GM18507 (cell line): ENCODE data around the gene LUZP1.
A peak's percentile ranks its signal among the peaks of the same experiment; 100 is the strongest.
"Not testable (repeated sequence)": the region's sequence is repeated elsewhere in the genome, so short reads cannot be mapped to it uniquely, and the experiment has no call there.

Experiments used
- DNase-seq: peaks from one replicate; pipeline ENCODE4 v3.0.0; 2011; ENCODE audit warnings: low read depth; ENCODE audit not compliant: insufficient read length; ENCODE audit errors: extremely low spot score
- FAIRE-seq: peaks from 2 replicates; lab custom pipeline; 2011; peaks lifted over from hg19 to GRCh38; lab: Jason Lieb, UNC

The LUZP1 gene

DNA sequence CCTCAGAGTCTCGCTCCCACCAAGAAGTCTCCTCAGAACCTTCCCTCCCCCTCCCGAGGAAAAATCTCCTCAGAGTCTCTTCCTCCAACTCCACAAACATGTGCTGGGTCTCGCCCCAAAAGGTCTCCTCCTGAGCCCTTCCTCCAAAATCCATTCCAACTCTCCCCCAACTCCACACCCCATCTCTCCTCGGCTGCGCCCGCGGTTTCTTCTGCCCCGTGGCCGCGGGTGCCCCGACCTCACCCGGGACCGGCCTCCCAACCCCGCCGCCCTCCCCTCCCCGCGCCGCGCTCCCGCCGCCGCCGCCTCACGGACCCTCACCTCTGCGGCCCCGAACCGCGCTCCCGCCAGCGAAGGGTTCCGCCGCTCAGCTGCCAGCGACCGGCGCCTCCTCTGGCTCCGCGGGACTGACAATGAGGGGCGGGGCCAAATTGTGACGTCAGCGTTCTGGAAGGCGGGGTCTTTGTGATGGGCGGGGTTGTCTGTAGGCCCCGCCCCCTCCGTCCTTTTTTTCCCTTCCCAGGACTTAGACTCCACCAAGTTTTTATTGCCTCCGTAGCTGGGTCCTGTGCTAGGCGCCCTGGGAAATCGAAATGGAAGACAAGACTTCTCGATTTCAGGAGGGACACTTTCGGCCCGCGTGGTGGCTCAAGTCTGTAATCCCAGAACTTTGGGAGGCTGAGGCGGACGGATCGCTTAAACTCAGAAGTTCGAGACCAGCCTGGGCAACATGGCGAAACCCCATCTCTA is at the start of gene LUZP1:
TSS of gene LUZP1 (minus strand) at position 412 of the 750 bp plus-strand sequence.
- DNase-seq (peak; percentile 90), FAIRE-seq (peak; percentile 83)

DNA sequence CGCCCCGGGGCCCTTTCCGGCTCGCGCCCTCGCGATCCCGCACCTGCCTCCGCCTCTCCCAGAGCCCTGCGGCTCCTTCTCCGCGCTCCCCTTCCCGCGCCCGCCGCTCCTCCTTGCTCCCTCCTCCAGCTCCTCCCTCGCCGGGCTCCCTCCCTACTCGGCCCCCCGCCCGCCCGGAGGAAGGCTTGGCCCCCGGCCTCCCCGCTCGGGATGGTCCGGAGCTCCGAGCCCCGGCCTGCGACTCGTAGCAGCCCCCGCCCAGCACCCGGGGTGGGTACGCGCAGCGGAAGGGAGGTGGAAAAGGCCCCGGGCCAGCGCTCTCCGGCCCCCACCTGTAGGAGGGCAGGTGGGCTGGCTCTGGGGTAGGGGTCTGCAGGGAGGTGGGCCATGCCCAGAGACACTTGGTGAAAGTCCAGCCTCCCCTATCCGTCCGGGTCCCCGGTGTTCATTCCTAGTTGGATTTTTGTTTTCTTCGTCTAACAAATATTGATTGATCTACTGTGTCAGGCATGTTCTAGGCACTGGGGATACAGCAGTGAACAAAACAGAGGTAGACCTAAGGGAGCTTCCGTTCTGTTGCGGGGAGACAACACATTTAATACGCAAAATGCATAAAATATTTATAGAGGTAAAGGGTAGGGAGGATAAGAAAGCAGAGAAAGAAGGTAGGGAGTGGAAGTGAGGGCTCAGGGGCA is 48.9 kb upstream of the LUZP1 start, which contains the start of gene HTR1D:
TSS of gene HTR1D (minus strand) at position 82 of the 695 bp plus-strand sequence. CDS start 23,283 bp downstream, outside the sequence.
- FAIRE-seq = no peak
- no peak for DNase-seq

GRCh38 chr1:23216771-23217420 is 48.2 kb upstream of the LUZP1 start:
- DNase-seq (no peak), FAIRE-seq (no peak)

DNA sequence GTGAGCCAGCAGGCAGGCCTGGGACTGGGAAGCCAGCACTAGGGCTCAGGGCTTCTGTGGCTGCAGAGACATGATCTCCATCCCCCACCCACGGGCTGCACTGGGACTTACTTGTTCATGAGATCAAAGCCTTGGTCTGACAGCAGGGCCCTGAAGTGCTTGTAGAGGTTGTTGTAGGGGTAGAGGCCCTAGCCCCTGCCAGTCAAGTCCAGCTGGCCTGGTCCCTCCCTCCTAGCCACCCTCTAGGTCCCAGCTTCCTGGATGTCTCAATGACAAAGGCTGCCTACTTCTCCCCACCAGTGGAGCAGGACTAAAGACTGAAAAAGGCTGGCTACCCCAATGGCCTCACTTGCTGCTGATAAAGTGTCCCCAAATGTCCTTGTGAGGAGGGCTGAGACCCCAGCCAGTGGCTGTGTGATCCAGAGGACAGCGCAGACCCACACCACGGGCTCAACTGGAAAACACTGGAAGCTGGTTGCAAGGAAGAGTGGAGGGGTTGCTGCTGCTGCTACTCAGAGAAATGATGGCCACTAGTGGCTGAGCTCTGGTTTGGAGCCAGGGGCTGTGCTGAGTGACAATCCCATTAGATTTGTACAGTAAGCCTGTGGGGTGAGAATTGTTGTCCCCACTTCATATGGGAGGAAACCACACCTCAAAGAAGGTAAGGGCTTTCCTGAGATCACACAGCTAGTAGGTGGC is 47.2 kb upstream of the LUZP1 start:
- DNase-seq (no peak), FAIRE-seq (no peak)

- DNase-seq = no peak
- no peak for FAIRE-seq
Measured at GRCh38 chr1:23215291-23215690, 46.6 kb upstream of the LUZP1 start.

DNA sequence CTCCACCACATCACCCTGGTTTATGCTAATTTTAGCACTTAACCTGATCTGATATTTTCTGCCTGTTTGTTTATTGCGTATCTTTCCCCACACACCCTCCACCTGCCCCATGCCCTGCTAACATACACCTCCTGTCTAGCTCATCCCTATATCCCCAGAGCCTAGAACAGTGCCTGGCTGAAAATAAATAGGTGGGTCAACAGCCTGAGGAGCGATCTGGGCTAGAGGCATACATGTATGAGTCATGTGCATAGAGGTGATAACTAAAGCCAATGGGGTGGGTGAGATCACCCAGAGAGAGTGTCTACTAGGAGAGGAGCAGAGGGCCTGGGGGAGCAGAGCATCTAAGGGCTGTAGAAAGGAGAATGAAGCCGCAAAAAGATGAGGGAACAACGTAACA is 46.0 kb upstream of the LUZP1 start:
- DNase-seq (no peak), FAIRE-seq (no peak)

- DNase-seq (no peak), FAIRE-seq (no peak)
Measured at GRCh38 chr1:23211955-23212354, 43.3 kb upstream of the LUZP1 start.

DNA sequence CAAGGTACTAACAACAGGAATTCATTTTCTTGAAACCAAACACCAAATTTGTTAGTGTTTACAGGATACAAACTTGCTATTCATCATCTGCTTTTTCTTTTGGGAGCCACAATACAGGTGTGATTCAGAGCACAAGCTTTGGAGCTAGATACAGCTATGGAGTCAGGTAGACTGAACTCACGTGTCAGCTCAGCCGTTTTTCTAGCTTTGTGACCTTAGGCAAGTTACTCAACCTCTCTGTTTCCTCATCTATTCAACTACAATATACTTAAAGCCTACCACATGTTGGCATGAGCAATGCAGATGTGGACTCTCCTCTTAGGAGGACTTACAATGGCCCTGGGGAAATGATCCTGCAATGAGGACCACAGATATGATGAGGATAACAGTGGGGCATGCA is 42.3 kb upstream of the LUZP1 start:
- no peak for DNase-seq
- no peak for FAIRE-seq

GRCh38 chr1:23210351-23210785 is 41.7 kb upstream of the LUZP1 start:
- DNase-seq (no peak), FAIRE-seq (no peak)

DNA sequence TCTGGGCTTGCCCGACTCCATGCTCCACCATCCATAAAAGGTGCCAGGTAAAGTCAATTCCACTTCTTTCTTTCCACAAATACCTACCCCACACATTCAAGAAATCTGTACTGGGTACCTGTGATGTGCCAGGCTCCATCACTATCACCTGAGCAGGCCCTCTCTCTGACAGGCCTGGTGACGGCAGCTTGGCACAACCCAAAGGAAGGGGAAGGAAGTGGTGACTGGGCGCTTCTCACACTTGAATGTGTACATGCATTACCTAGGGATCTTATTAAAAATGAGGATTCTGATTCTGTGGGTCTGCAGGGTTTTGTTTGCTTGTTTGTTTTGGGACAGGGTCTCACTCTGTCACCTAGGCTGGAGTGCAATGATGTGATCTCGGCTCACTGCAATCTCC is 41.1 kb upstream of the LUZP1 start:
- FAIRE-seq = no peak
- no peak for DNase-seq

GRCh38 chr1:23208527-23208926 is 39.9 kb upstream of the LUZP1 start:
- DNase-seq = no peak
- no peak for FAIRE-seq

- not testable (repeated sequence) for DNase-seq, FAIRE-seq
Measured at GRCh38 chr1:23207733-23208132, 39.1 kb upstream of the LUZP1 start.

DNA sequence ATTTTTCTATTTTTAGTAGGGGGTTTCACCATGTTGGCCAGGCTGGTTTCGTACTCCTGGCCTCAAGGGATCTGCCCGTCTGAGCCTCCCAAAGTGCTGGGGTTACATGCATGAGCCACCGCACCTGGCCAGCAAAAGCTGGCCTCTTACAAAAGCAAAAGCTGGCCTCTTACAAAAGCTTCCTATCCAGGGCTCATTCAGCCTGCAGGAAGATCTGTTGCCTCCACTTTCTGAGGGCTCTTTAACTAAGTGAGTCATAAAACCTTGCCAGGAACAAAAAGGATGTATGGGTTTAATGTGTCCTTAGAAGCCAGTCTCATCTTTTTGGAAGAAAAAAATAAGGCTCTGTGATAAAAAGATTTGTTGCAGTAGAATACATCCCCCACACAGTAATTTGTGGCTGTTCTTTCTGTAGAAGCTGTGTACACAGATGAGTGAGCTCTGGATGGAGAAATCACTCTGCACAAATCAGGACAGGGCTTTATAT is 33.6 kb upstream of the LUZP1 start:
- FAIRE-seq = no peak
- DNase-seq = no peak

DNA sequence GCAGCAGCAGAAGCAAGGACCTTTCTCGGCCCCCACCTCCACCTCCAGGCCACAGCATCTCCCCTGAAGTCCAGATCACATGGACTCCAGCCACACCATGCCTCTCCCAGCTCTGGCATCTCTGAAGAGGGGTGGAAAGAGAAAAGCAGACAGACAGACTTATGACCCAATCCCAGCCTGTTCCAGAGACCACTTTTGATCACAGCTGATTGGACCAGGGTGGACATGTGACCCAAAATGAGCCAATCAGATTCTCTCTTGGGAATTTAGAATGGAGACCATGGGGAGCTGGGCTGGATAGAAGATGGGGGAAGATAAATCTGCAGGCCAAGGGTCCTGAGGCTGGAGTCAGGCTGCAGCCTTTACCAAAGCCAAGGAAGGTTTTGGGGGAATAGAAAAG is 32.2 kb upstream of the LUZP1 start:
- FAIRE-seq = no peak
- DNase-seq = no peak

DNA sequence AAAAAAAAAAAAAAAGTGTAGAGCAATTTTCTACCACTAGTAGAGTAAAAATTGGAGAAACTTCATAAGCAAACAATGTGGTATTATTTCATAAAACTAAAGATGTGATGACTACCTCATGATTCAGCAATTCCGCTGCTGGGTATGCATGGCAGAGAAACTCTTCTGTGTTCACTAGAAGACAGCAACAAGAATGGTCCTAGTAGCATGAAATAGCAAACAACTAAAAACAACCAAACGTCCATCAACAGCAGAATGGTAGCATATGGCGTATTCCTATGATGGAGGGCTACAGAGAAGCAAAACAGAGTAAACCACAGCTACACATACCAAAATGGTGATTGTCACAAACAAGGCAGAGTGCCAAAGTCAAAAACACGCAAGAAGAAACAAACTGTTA is 29.7 kb upstream of the LUZP1 start:
- DNase-seq = no peak
- no peak for FAIRE-seq

- no peak for FAIRE-seq
- DNase-seq = no peak
Measured at GRCh38 chr1:23196627-23197328, 28.1 kb upstream of the LUZP1 start.

GRCh38 chr1:23194119-23194984 is 25.7 kb upstream of the LUZP1 start:
- FAIRE-seq = no peak
- no peak for DNase-seq

DNA sequence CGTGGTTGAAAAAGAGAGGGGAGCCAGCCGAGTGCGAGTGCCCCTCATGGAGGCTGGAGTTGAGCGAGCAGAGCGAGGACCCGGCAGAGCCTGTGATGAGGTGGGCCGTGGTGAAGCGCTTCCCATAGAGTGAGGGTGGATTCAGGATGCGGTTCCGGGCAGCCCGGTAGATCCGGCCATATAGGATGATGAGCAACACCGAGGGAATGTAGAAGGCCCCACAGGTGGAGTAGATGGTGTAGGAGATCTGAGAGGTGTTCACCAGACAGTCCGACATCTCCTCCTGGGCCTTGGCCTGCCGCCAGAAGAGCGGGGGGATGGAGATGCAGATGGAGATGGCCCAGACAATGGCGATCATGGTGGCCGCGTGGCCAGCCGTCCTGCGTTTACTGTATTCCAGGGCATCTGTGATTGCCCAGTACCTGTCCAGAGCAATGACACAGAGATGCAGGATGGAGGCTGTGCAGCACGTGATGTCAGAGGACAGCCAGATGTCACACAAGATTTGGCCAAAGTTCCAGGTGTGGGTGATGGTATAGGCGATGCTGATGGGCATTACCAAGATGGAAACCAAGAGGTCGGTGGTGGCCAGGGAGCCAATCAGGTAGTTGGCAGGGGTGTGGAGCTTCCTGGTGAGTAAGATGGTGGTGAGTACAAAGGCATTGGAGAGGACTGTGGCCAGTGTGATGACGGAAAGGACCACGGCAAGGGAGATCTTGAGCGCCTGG is 24.9 kb upstream of the LUZP1 start:
- no peak for FAIRE-seq

More for the DNA sequence above, 24.9 kb upstream of the LUZP1 start:
- DNase-seq = no peak
